ENCODE results near the gene CORIN.

DNA sequence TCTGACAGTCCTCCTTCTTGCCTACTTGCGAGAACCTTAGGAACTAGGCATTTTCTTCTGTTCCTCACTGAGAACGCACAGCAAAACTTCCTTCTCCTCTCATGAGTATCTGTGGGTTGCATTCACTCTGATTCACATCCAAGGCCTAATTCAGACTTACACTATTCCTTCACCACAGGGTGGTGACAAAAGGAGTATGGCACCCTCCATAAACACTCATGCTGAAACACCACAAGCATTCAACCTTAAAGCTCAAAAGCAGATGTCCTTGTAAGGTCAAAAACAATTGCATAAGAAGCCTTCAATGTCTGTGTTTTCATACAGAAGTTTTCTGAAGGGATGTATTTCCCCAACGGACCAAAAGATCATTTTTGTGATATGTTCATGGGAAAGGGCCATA is 147.3 kb downstream of the CORIN start:
- TF ChIP-seq, protein P1, sequence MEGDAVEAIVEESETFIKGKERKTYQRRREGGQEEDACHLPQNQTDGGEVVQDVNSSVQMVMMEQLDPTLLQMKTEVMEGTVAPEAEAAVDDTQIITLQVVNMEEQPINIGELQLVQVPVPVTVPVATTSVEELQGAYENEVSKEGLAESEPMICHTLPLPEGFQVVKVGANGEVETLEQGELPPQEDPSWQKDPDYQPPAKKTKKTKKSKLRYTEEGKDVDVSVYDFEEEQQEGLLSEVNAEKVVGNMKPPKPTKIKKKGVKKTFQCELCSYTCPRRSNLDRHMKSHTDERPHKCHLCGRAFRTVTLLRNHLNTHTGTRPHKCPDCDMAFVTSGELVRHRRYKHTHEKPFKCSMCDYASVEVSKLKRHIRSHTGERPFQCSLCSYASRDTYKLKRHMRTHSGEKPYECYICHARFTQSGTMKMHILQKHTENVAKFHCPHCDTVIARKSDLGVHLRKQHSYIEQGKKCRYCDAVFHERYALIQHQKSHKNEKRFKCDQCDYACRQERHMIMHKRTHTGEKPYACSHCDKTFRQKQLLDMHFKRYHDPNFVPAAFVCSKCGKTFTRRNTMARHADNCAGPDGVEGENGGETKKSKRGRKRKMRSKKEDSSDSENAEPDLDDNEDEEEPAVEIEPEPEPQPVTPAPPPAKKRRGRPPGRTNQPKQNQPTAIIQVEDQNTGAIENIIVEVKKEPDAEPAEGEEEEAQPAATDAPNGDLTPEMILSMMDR (IDR thresholded peaks at IDR 0.05) = no peak
- TF ChIP-seq POLR2A (IDR thresholded peaks at IDR 0.05) (no peak), POLR2AphosphoS5 (IDR thresholded peaks at IDR 0.05) (no peak)

Data from breast epithelium (tissue), 3 donors.